MCF 10A (cell line): Measurements from ENCODE around the gene RAB39B. TPM values are rescaled to one million over a fixed set of nuclear protein-coding genes. Genes with fewer than 3 reads are reported as not detected.

ENCODE experiments used
- BruUV-seq: library from RNA; stranded (reverse); fragments of 400-500 nt; replicated peaks from 2 replicates; lab custom pipeline; 2021; lab: Mats Ljungman, UMichigan
- CTCF ChIA-PET: fragments of 300-600 bp; sonication (Branson Sonifier 250); formaldehyde crosslinking; extraction: SDS; loops from one replicate; lab custom pipeline; 2021; ENCODE audit warnings: antibody characterized with exemption, inconsistent platforms; lab: Yijun Ruan, JAX
- POLR2A ChIA-PET: fragments of 300-600, 350-650 bp; sonication (Branson Sonifier 250); formaldehyde crosslinking; extraction: SDS; loops from one replicate; lab custom pipeline; 2020; ENCODE audit warnings: antibody characterized with exemption, inconsistent platforms; lab: Yijun Ruan, JAX
- DNase-seq: peaks from one replicate; pipeline ENCODE4 v3.0.0-alpha.2; 2018; ENCODE audit not compliant: unreplicated experiment
- H3K27ac Mint-ChIP-seq: one replicate; pipeline ENCODE4 v1.8.0; 2022; ENCODE audit warnings: mild to moderate bottlenecking, low read depth, mixed read lengths; ENCODE audit not compliant: unreplicated experiment
- H3K27me3 Mint-ChIP-seq: one replicate; pipeline ENCODE4 v1.8.0; 2022; ENCODE audit warnings: mixed read lengths; ENCODE audit not compliant: insufficient read depth, unreplicated experiment
- H3K36me3 Mint-ChIP-seq: one replicate; pipeline ENCODE4 v1.8.0; 2022; ENCODE audit warnings: mild to moderate bottlenecking, moderate library complexity, mixed read lengths; ENCODE audit not compliant: insufficient read depth, unreplicated experiment
- H3K4me1 Mint-ChIP-seq: one replicate; pipeline ENCODE4 v1.8.0; 2022; ENCODE audit warnings: mixed read lengths; ENCODE audit not compliant: insufficient read depth, unreplicated experiment
- H3K4me3 Mint-ChIP-seq: one replicate; pipeline ENCODE4 v1.8.0; 2022; ENCODE audit warnings: mild to moderate bottlenecking, moderate library complexity, mixed read lengths; ENCODE audit not compliant: unreplicated experiment
- H3K9me3 Mint-ChIP-seq: one replicate; pipeline ENCODE4 v1.8.0; 2022; ENCODE audit warnings: mixed read lengths; ENCODE audit not compliant: unreplicated experiment
- CTCF ChIP-seq: fragments of 200-600 bp; IDR thresholded peaks from one replicate; pipeline ENCODE4 v1.8.0; 2022; ENCODE audit warnings: antibody characterized with exemption, mild to moderate bottlenecking; ENCODE audit not compliant: unreplicated experiment
- intact Hi-C: fragments of 100-400 bp; cut with micrococcal nuclease; formaldehyde crosslinking; loops from 2 replicates; pipeline ENCODE4 v1.14.1; 2022
- total RNA-seq: library from RNA; stranded (reverse); gene quantifications from 2 replicates; pipeline ENCODE4 v1.2.3, GENCODE V29; 2022

Gene RAB39B
- total RNA-seq, 1 experiment from 2014 or later, result 5.0 TPM

DNA sequence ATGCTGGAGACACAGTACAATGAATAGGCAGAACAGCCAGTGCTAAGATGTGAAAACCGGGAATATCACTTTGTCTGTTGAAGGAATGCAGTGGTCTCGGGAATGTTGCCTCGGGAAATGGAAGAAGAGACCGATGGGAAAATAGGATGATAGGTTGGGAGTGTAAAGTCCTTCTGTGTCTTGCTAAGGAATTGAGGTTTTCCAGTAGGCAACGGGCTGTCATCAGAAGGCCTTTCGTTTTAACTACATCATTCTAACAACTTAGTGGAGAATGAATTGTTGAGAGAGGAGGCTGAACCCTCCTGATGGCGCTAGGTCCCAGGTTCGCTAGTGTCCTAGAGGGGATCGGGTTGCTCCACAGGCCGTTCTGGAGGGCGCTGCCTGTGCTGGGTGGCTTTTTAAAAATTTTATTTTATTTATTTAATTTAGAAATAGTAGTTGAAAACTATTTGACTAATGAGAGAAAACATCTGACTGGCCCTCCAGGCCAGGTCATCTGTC is 47.3 kb downstream of the RAB39B start:
- H3K4me3 Mint-ChIP-seq, result peak overlapping the region; percentile 89
- peaks cover 15% of the 10 kb centered on the region for H3K36me3 Mint-ChIP-seq
- TF ChIP-seq CTCF, result no peak
- intact Hi-C loops, result loop anchor here (1.0 to 5.0 kb wide), 4 partner anchors 45 to 640 kb away; partner anchors contain the start of gene RAB39B
- ChIA-PET CTCF (interaction anchor here (0.6 to 2.0 kb wide), 7 partner anchors 8 to 299 kb away, joined by 3 to 8 read pairs (median 5); no protein-coding TSS in a partner anchor), POLR2A (interaction anchor here (0.6 to 1.8 kb wide), 5 partner anchors 9 to 271 kb away, joined by 3 to 6 read pairs (median 4); no protein-coding TSS in a partner anchor)
- DNase-seq, result no peak
- peak overlapping the region; percentile 94 for H3K27ac Mint-ChIP-seq
- no peaks in the 10 kb centered on the region for H3K27me3 Mint-ChIP-seq
- peaks cover 8% of the 10 kb centered on the region for H3K9me3 Mint-ChIP-seq
- peaks cover 10% of the 10 kb centered on the region for H3K4me1 Mint-ChIP-seq
- TSS peak; percentile 33 for BruUV-seq

- H3K27ac Mint-ChIP-seq, result peak within 1 kb of the TSS; percentile 94
- H3K4me1 Mint-ChIP-seq, result peaks cover 10% of the 10 kb centered on the region
- peaks cover 8% of the 10 kb centered on the region for H3K36me3 Mint-ChIP-seq
- peak within 1 kb of the TSS; percentile 89 for H3K4me3 Mint-ChIP-seq
- TF ChIP-seq CTCF, result peak; percentile 39
- intact Hi-C loops, result loop anchor here (1.0 to 5.0 kb wide), 4 partner anchors 46 to 641 kb away; partner anchors contain the start of gene RAB39B
- DNase-seq, result peak; percentile 92
- peaks cover 8% of the 10 kb centered on the region for H3K9me3 Mint-ChIP-seq
- no peaks in the 10 kb centered on the region for H3K27me3 Mint-ChIP-seq
- CTCF ChIA-PET, result interaction anchor here (0.6 to 2.0 kb wide), 9 partner anchors 9 to 420 kb away, joined by 3 to 5 read pairs (median 3); no protein-coding TSS in a partner anchor
- BruUV-seq, result no TSS peak
- POLR2A ChIA-PET, result interaction anchor here (0.6 to 1.8 kb wide), 10 partner anchors 9 to 270 kb away, joined by 3 to 6 read pairs (median 4); partner anchors contain the start of gene FUNDC2
Observed at GRCh38 chrX:155216179-155216939, 47.9 kb downstream of the RAB39B start, which contains the start of gene VBP1. Gene VBP1 (plus strand): TSS chrX:155216460. CDS start chrX:155216483, 23 bp downstream.

GRCh38 chrX:155215443-155216178 is 48.7 kb downstream of the RAB39B start:
- POLR2A ChIA-PET, result interaction anchor here (0.6 to 1.7 kb wide), 9 partner anchors 9 to 269 kb away, joined by 3 to 5 read pairs (median 4); partner anchors contain the start of gene FUNDC2

More at GRCh38 chrX:155215443-155216178, 48.7 kb downstream of the RAB39B start:
- CTCF ChIA-PET, result interaction anchor here (0.6 to 2.0 kb wide), 5 partner anchors 10 to 446 kb away, joined by 3 to 5 read pairs (median 3); no protein-coding TSS in a partner anchor
- H3K4me1 Mint-ChIP-seq, result peaks cover 10% of the 10 kb centered on the region
- DNase-seq, result no peak
- peak overlapping the region; percentile 94 for H3K27ac Mint-ChIP-seq
- TF ChIP-seq CTCF, result no peak
- peaks cover 8% of the 10 kb centered on the region for H3K9me3 Mint-ChIP-seq
- H3K36me3 Mint-ChIP-seq, result peaks cover 6% of the 10 kb centered on the region
- intact Hi-C loops, result loop anchor here (1.0 to 5.0 kb wide), 4 partner anchors 47 to 642 kb away; partner anchors contain the start of gene RAB39B
- peak overlapping the region; percentile 89 for H3K4me3 Mint-ChIP-seq
- no peaks in the 10 kb centered on the region for H3K27me3 Mint-ChIP-seq
- no TSS peak for BruUV-seq
